Neural crest cell (in vitro differentiated cells): Measurements from ENCODE around the gene NCAPG2. TPM values are rescaled to one million over a fixed set of nuclear protein-coding genes. Genes with fewer than 3 reads are reported as not detected.
A peak's percentile ranks its signal among the peaks of the same experiment; 100 is the strongest.
"Not testable (repeated sequence)": the region's sequence is repeated elsewhere in the genome, so short reads cannot be mapped to it uniquely, and the experiment has no call there.

ENCODE experiments used
- DNase-seq: peaks from one replicate; pipeline ENCODE4 v3.0.0; 2021; ENCODE audit warnings: low read depth, mixed read lengths, low spot score
- H3K27ac Mint-ChIP-seq: one replicate; pipeline ENCODE4 v1.8.0; 2021; ENCODE audit warnings: mild to moderate bottlenecking, mixed read lengths; ENCODE audit not compliant: unreplicated experiment
- H3K27me3 Mint-ChIP-seq: 2 replicates; pipeline ENCODE4 v1.8.0; 2021; ENCODE audit warnings: low read depth, mild to moderate bottlenecking, mixed read lengths
- H3K36me3 Mint-ChIP-seq: 2 replicates; pipeline ENCODE4 v1.8.0; 2021; ENCODE audit warnings: low read depth, mild to moderate bottlenecking, mixed read lengths
- H3K4me1 Mint-ChIP-seq: 2 replicates; pipeline ENCODE4 v1.8.0; 2021; ENCODE audit warnings: mixed read lengths
- H3K4me3 Mint-ChIP-seq: one replicate; pipeline ENCODE4 v1.8.0; 2021; ENCODE audit warnings: mild to moderate bottlenecking, mixed read lengths
- H3K9me3 Mint-ChIP-seq: 2 replicates; pipeline ENCODE4 v1.8.0; 2021; ENCODE audit warnings: mixed read lengths
- total RNA-seq: library from RNA; stranded (reverse); gene quantifications from 2 replicates; pipeline ENCODE4 v1.2.1, GENCODE V29; 2021
- TF ChIP-seq, protein P1 (sequence below): fragments of 200-600 bp; sonication (generic); conservative IDR thresholded peaks from 2 replicates; pipeline ENCODE4 v1.5.0; 2021; ENCODE audit warnings: antibody characterized with exemption, mild to moderate bottlenecking

The NCAPG2 gene
- total RNA-seq, 1 donor from 2014 or later, result 84.9 TPM

DNA sequence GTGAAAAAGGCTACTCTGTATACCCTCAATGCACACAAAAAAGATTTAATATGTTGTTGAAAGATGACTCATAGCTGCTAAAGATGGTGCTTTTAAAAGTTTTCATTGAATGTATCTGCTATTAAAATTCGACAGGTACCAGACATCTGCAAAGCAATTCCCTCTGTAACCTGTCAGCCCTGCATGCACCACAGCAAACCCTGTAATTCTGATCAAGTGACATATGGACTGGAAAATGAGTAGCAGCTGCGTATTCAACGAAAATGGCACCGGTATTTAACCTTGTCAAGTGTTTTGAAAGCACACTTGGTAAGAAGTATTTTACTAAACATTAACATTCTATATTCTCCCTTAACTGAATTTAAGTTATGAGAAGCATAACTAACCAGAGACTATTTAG lies 58.8 kb downstream of the NCAPG2 start:
- H3K27ac Mint-ChIP-seq, result no peak overlapping the region

DNA sequence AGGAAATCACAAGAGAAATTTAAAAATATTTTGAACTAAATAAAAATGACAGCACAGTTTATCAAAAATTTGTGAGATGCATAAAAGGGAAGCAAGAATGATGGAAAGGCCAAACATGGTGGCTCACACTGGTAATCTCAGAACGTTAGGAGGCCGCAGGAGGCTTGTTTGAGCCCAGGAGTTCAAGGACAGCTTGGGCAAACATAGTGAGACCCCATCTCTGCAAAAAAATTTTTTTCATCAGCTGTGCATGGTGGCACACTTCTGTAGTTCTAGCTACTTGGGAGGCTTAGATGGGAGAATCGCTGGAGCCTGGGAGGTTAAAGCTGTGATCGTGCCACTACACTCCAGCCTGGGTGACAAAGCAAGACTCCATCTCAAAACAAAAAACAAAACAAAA lies 62.5 kb downstream of the NCAPG2 start:
- Mint-ChIP-seq H3K27ac (no peak overlapping the region), H3K36me3 (peaks cover 32% of the 10 kb centered on the region)
- no peak for DNase-seq

More for the DNA sequence above, 58.8 kb downstream of the NCAPG2 start:
- DNase-seq, result no peak
- Mint-ChIP-seq H3K9me3 (no peaks in the 10 kb centered on the region), H3K36me3 (peaks cover 38% of the 10 kb centered on the region), H3K27me3 (no peaks in the 10 kb centered on the region), H3K4me1 (no peaks in the 10 kb centered on the region), H3K4me3 (no peak overlapping the region)
- TF ChIP-seq, protein P1, sequence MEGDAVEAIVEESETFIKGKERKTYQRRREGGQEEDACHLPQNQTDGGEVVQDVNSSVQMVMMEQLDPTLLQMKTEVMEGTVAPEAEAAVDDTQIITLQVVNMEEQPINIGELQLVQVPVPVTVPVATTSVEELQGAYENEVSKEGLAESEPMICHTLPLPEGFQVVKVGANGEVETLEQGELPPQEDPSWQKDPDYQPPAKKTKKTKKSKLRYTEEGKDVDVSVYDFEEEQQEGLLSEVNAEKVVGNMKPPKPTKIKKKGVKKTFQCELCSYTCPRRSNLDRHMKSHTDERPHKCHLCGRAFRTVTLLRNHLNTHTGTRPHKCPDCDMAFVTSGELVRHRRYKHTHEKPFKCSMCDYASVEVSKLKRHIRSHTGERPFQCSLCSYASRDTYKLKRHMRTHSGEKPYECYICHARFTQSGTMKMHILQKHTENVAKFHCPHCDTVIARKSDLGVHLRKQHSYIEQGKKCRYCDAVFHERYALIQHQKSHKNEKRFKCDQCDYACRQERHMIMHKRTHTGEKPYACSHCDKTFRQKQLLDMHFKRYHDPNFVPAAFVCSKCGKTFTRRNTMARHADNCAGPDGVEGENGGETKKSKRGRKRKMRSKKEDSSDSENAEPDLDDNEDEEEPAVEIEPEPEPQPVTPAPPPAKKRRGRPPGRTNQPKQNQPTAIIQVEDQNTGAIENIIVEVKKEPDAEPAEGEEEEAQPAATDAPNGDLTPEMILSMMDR, result no peak

DNA sequence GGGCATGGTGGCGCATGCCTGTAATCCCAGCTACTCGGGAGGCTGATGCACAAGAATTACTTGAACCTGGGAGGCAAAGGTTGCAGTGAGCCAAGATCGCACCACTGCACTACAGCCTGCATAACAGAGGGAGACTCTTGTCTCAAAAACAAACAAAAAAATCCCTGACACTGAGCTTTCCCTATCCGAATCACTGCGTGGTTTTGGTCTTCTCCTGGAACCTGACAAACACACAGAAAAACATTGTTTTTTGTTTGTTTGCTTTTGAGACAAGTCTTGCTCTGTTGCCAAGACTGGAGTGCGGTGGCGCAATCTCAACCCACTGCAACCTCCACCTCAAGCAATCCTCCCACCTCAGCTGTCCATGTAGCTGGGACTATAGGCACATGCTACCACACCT lies 66.6 kb downstream of the NCAPG2 start:
- no peak overlapping the region for H3K4me3 Mint-ChIP-seq
- H3K27ac Mint-ChIP-seq, result no peak overlapping the region

More for the DNA sequence above, 62.5 kb downstream of the NCAPG2 start:
- Mint-ChIP-seq H3K9me3 (no peaks in the 10 kb centered on the region), H3K27me3 (no peaks in the 10 kb centered on the region), H3K4me1 (no peaks in the 10 kb centered on the region), H3K4me3 (no peak overlapping the region)
- TF ChIP-seq, protein P1, result no peak

DNA sequence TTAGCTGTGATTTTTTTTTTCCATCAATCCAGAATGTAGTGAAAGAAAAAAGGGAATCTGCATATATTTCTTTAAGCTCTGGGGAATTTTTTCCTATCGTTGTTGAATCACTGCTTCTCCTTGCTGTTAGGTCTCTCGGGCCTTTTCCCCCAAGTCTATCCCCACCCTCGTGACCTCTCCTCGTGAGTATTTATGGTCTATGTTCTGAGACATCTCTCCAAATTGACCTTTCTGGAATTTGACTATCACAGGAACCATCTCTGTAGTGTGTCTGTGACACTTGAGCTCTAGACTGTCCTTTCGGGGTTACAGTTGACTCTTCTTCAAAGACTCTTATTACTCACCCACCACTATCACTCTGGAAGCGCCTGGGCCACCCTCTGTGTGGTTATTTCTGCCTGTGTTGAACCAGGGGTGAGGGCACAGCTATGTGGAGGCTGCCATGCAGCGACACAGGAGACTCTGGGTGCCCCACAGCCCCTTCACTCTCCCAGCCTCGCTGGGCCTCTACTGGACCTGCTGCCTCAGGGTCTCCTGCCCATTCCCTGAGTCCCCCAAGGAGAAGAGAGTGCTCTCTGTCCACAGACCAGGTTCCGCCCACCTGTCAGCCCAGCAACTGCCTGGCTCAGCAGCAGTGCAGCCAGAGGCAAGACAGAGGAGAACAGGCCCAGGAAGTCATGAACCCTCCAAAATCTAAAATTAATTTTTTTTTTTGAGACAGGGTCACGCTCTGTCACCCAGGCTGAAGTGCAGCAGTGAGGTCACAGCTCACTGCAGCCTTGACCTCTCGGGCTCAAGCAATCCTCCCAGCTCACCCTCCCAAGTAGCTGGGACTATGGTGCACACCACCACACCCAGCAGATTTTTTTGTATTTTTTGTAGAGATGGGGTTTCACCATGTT lies 71.3 kb downstream of the NCAPG2 start:
- H3K36me3 Mint-ChIP-seq, result peaks cover 20% of the 10 kb centered on the region
- DNase-seq, result no peak

More for the DNA sequence above, 66.6 kb downstream of the NCAPG2 start:
- no peaks in the 10 kb centered on the region for H3K27me3 Mint-ChIP-seq
- no peaks in the 10 kb centered on the region for H3K4me1 Mint-ChIP-seq
- TF ChIP-seq, protein P1, result no peak
- no peaks in the 10 kb centered on the region for H3K9me3 Mint-ChIP-seq
- peaks cover 17% of the 10 kb centered on the region for H3K36me3 Mint-ChIP-seq
- no peak for DNase-seq

DNA sequence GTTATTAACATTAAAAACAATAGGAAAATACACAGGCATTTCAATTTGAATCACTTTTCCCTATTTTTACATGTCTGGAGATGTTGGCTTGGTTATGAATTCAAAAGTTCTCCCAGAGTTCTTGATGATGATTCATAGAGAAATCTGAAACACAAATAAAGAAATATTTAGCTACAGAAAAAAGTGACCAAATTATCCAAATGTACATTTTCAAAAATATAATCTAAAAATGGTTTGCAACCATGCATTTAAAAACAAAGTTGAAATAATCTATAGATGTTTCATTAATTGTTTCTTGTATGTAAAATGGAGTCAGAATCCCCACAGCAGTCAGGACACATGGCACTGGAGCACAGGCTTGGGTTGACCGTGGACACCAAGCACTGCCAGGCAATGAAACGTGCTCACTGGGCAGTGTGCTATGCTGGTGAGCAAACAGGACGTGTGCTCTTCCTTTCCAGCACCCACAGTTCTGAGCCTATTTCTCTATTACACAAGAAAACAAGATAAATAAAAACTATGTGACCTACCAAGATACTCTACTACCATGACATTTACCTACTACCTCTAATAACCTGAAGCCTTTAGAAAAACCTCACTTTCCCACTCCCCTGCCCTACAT lies 72.9 kb downstream of the NCAPG2 start:
- DNase-seq, result no peak

More for the DNA sequence above, 71.3 kb downstream of the NCAPG2 start:
- Mint-ChIP-seq H3K27me3 (no peaks in the 10 kb centered on the region), H3K9me3 (no peaks in the 10 kb centered on the region), H3K4me3 (no peak overlapping the region), H3K27ac (peak overlapping the region; percentile 44), H3K4me1 (no peaks in the 10 kb centered on the region)
- TF ChIP-seq, protein P1, result no peak

DNA sequence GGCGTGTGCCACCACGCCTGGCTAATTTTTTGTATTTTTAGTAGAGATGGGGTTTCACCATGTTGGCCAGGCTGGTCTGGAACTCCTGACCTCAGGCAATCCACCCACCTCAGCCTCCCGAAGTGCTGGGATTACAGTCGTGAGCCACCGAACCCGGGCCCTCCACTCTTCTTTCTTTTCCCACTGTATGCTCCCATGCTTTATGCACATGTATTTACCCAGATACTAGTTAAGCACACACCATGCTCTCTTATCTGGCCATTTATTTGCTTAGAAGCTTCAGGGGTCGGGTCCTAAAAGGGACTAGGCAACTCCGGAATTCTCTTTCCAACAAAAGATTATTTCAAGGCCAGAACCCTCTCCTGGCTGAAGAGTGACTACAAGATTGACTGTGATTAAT lies 78.3 kb downstream of the NCAPG2 start:
- DNase-seq, H3K27ac Mint-ChIP-seq, H3K9me3 Mint-ChIP-seq, H3K4me3 Mint-ChIP-seq, H3K4me1 Mint-ChIP-seq, H3K27me3 Mint-ChIP-seq: not testable (repeated sequence)
- H3K36me3 Mint-ChIP-seq, result peaks cover 29% of the 10 kb centered on the region

More for the DNA sequence above, 72.9 kb downstream of the NCAPG2 start:
- Mint-ChIP-seq H3K4me1 (no peaks in the 10 kb centered on the region), H3K27ac (no peak overlapping the region), H3K36me3 (peaks cover 25% of the 10 kb centered on the region), H3K27me3 (no peaks in the 10 kb centered on the region), H3K9me3 (no peaks in the 10 kb centered on the region), H3K4me3 (no peak overlapping the region)
- TF ChIP-seq, protein P1, result no peak
